Neuronal stem cell (in vitro differentiated cells): ENCODE data around the gene ADGRE3.
A peak's percentile ranks its signal among the peaks of the same experiment; 100 is the strongest.

Experiments
- DNase-seq: peaks from one replicate; pipeline ENCODE4 v3.0.0-alpha.2; 2013; ENCODE audit warnings: low spot score
- H2AFZ ChIP-seq: one replicate; pipeline ENCODE4 v1.6.1; 2013; ENCODE audit warnings: mild to moderate bottlenecking, low read length, inconsistent platforms
- H2AK5ac ChIP-seq: 2 replicates; pipeline ENCODE4 v1.6.1; 2013; ENCODE audit warnings: low read depth, mild to moderate bottlenecking, inconsistent platforms, low read length, moderate library complexity, mixed read lengths
- H2BK120ac ChIP-seq: 2 replicates; pipeline ENCODE4 v1.6.1; 2013; ENCODE audit warnings: low read depth, mild to moderate bottlenecking, inconsistent platforms, low read length, moderate library complexity, mixed read lengths
- H2BK12ac ChIP-seq: one replicate; pipeline ENCODE4 v1.6.1; 2013; ENCODE audit warnings: low read length, inconsistent platforms
- H2BK15ac ChIP-seq: 2 replicates; pipeline ENCODE4 v1.6.1; 2013; ENCODE audit warnings: mild to moderate bottlenecking, low read length, inconsistent platforms, mixed read lengths
- H2BK5ac ChIP-seq: one replicate; pipeline ENCODE4 v1.6.1; 2013; ENCODE audit warnings: inconsistent platforms, mild to moderate bottlenecking, low read length, moderate library complexity
- H3K14ac ChIP-seq: one replicate; pipeline ENCODE4 v1.6.1; 2013; ENCODE audit warnings: low read length, inconsistent platforms
- H3K18ac ChIP-seq: 2 replicates; pipeline ENCODE4 v1.6.1; 2013; ENCODE audit warnings: low read length, inconsistent platforms
- H3K23ac ChIP-seq: 2 replicates; pipeline ENCODE4 v1.6.1; 2013; ENCODE audit warnings: low read depth, mild to moderate bottlenecking, mixed read lengths, low read length, inconsistent platforms; ENCODE audit not compliant: poor library complexity
- H3K27ac ChIP-seq: replicated peaks from 3 replicates; pipeline ENCODE4 v1.5.1; 2013; ENCODE audit warnings: low read length, inconsistent platforms
- H3K27me3 ChIP-seq, 3 experiments: 2 replicates each; pipeline ENCODE4 v1.6.1; 2013; ENCODE audit warnings: low read length in 3 of 3, mild to moderate bottlenecking in 2 of 3, inconsistent platforms in 1 of 3, low read depth in 1 of 3, mixed read lengths in 1 of 3, moderate library complexity in 1 of 3; ENCODE audit not compliant: control insufficient read depth in 3 of 3, insufficient read depth in 3 of 3
- H3K36me3 ChIP-seq, 2 donors: replicated peaks in 1 of 2; 2 replicates each; pipeline ENCODE4 v1.6.1; 2013; ENCODE audit warnings: low read length in 2 of 2; ENCODE audit not compliant: control insufficient read depth in 2 of 2, insufficient read depth in 2 of 2
- H3K4ac ChIP-seq: 2 replicates; pipeline ENCODE4 v1.6.1; 2013; ENCODE audit warnings: inconsistent platforms, mild to moderate bottlenecking, low read length, moderate library complexity
- H3K4me1 ChIP-seq, 2 donors: 1 replicate in 1 of 2; 2 replicates in 1 of 2; pipeline ENCODE4 v1.6.1; 2013; ENCODE audit warnings: low read length in 2 of 2, low read depth in 1 of 2; ENCODE audit not compliant: control insufficient read depth in 2 of 2, insufficient read depth in 1 of 2
- H3K4me2 ChIP-seq: one replicate; pipeline ENCODE4 v1.6.1; 2013; ENCODE audit warnings: mild to moderate bottlenecking, low read length, inconsistent platforms; ENCODE audit not compliant: insufficient read depth, poor library complexity, severe bottlenecking
- H3K4me3 ChIP-seq, 2 donors: 2 replicates each; pipeline ENCODE4 v1.5.1; 2013; ENCODE audit warnings: low read length in 2 of 2, mild to moderate bottlenecking in 2 of 2, inconsistent platforms in 1 of 2, moderate library complexity in 1 of 2
- H3K79me1 ChIP-seq: one replicate; pipeline ENCODE4 v1.6.1; 2013; ENCODE audit warnings: low read depth, mild to moderate bottlenecking, inconsistent platforms, low read length, moderate library complexity
- H3K9ac ChIP-seq: one replicate; pipeline ENCODE4 v1.6.1; 2013; ENCODE audit warnings: mild to moderate bottlenecking, low read depth, low read length, inconsistent platforms; ENCODE audit not compliant: poor library complexity
- H3K9me3 ChIP-seq, 2 donors: replicated peaks in 1 of 2; 2 replicates each; pipeline versions ENCODE3 to v1.6.1; 2013; ENCODE audit warnings: low read length in 2 of 2, mild to moderate bottlenecking in 2 of 2, inconsistent platforms in 1 of 2, low read depth in 1 of 2, mixed read lengths in 1 of 2, moderate library complexity in 1 of 2; ENCODE audit not compliant: control insufficient read depth in 2 of 2, insufficient read depth in 1 of 2
- H4K8ac ChIP-seq: one replicate; pipeline ENCODE4 v1.6.1; 2013; ENCODE audit warnings: low read depth, mild to moderate bottlenecking, inconsistent platforms, low read length, moderate library complexity
- H4K91ac ChIP-seq: one replicate; pipeline ENCODE4 v1.6.1; 2013; ENCODE audit warnings: low read length, low read depth, mild to moderate bottlenecking, inconsistent platforms; ENCODE audit not compliant: poor library complexity
- WGBS, 2 donors: extraction: QIAGEN DNeasy Blood & Tissue Kit; methylation state at CpG; one replicate each; pipeline ENCODE4 v1.1.7; 2013; ENCODE audit warnings: missing lambda C conversion rate in 2 of 2, mixed read lengths in 1 of 2; ENCODE audit not compliant: insufficient read length in 2 of 2, insufficient replicate concordance in 1 of 2; ENCODE audit errors: extremely low coverage in 2 of 2; 5-methylcytosine and 5-hydroxymethylcytosine counted together

ADGRE3 gene

DNA sequence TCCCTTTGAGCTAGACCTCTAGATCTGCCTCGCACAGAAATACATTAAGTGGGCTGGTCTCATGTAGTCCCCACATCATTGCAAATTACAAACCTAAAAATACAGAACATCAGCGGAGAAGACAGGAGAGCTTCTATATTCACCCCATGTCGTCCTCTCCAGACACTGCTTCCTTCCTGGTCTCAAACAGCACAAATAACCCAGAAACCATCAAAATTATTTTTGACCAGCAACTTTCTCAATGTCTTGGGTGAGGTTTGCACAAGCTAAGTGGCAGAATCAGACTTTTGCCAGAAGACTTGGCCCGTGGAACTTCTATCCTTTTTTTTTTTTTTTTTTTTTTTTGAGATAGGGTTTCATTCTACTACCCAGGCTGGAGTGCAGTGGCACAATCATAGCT, 63.6 kb downstream of the ADGRE3 start:
- no peak for DNase-seq
- Histone ChIP-seq H3K14ac (no peak overlapping the region), H3K79me1 (no peaks in the 10 kb centered on the region), H3K4me1 (no peaks in the 10 kb centered on the region), H2BK15ac (no peak overlapping the region), H2BK120ac (no peak overlapping the region), H3K4ac (no peak overlapping the region), H3K18ac (no peak overlapping the region), H2BK5ac (no peak overlapping the region), H4K8ac (no peak overlapping the region), H3K4me3 (no peak overlapping the region), H3K9me3 (peaks cover 0 to 16% of the 10 kb centered on the region in 2 donors), H3K4me2 (no peak overlapping the region), H2BK12ac (no peak overlapping the region), H3K23ac (no peak overlapping the region), H3K27ac (no peak overlapping the region), H2AFZ (no peak overlapping the region), H3K36me3 (no peaks in the 10 kb centered on the region), H2AK5ac (no peak overlapping the region), H4K91ac (no peak overlapping the region), H3K27me3 (no peaks in the 10 kb centered on the region), H3K9ac (no peak overlapping the region)
- no CpG with 5 or more reads among the region's 4 CpGs for WGBS, 2 donors

DNA sequence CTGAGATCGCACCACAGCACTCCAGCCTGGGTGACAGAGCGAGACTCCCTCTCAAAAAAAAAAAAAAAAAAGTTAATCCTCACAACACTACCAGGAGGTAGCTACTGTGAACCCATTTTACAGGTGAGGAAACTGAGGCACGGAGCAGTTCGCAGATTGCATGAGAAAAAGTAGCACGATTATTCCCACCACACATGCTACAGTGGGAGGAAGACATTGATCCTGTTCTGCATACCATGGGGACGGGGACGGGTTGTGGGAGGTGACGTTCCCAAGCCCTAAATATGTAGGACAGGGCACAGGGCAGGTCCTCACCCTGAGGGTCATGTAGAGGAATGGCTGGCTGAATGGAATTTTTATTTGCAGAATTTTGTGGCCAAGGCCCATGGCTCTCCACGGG, 68.0 kb downstream of the ADGRE3 start:
- Histone ChIP-seq H3K18ac (no peak overlapping the region), H3K27ac (no peak overlapping the region), H4K91ac (no peak overlapping the region), H2BK5ac (no peak overlapping the region), H3K14ac (no peak overlapping the region), H3K4ac (no peak overlapping the region), H3K9me3 (peaks cover 0 to 9% of the 10 kb centered on the region in 2 donors), H4K8ac (no peak overlapping the region), H2BK12ac (no peak overlapping the region), H3K36me3 (no peaks in the 10 kb centered on the region), H3K4me3 (peak overlapping the region in 1 of 2 donors; percentile 57), H3K23ac (no peak overlapping the region), H2AK5ac (no peak overlapping the region), H3K4me1 (no peaks in the 10 kb centered on the region), H3K9ac (no peak overlapping the region), H3K79me1 (no peaks in the 10 kb centered on the region), H3K27me3 (no peaks in the 10 kb centered on the region), H2AFZ (no peak overlapping the region), H3K4me2 (no peak overlapping the region), H2BK120ac (no peak overlapping the region), H2BK15ac (no peak overlapping the region)
- no peak for DNase-seq
- no CpG with 5 or more reads among the region's 9 CpGs for WGBS, 2 donors

DNA sequence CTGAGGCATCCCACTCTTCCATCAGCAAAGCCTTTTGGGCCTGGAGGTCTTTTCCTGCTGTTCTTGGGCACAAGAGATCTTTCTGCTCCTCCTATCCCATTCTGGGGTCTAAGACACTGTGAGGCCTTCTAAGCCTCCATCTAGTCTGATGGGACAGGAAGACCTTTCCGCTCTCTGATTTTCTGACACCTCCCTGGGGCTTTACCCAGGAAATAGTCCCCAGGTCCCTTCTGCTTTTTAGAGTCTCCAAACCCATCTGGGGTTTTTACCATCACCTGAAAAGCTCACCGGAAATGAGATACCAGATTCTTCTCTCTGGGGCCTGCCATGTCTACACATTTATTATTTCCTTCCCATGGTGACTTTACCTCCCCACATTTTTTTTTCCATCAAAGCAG, 70.7 kb downstream of the ADGRE3 start:
- no peak overlapping the region for H2AK5ac ChIP-seq
- no peak overlapping the region for H4K91ac ChIP-seq

DNA sequence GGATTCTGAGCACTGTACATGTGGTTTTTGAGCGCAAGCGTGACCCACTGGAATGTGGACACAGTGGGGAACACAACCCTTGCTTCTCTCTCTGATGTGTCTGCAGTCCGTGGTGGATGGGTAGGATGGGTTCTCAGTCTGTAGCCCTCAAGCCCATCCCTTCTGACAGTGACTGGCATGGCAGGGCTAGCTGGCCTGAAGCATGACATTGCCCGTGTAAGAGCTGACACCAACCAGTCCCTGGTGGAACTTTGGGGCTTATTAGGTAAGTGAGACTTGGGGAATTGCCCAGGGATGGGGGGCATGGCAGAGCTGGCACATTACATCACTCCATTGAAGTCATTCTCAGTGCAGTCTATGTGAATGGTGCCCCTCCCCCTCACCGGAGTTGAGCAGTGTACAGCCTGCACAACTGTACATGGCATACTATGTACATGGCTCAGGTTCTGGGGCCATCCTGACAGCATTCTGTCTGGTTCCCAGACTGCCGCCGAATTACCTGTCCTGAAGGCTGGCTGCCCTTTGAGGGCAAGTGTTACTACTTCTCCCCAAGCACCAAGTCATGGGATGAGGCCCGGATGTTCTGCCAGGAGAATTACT, 75.0 kb downstream of the ADGRE3 start:
- H3K4me1 ChIP-seq, result no peaks in the 10 kb centered on the region
- no peak overlapping the region for H4K91ac ChIP-seq
- peaks cover 5 to 22% of the 10 kb centered on the region in 2 donors for H3K9me3 ChIP-seq
- no peak overlapping the region for H3K4ac ChIP-seq
- H3K9ac ChIP-seq, result no peak overlapping the region
- no peak overlapping the region for H2BK120ac ChIP-seq
- H4K8ac ChIP-seq, result no peak overlapping the region
- H2AFZ ChIP-seq, result no peak overlapping the region
- no peaks in the 10 kb centered on the region for H3K79me1 ChIP-seq
- peak overlapping the region in 1 of 2 donors; percentile 0 for H3K4me3 ChIP-seq
- H3K4me2 ChIP-seq, result no peak overlapping the region
- no CpG with 5 or more reads among the region's 8 CpGs for WGBS, 2 donors
- H3K14ac ChIP-seq, result no peak overlapping the region
- no peak overlapping the region for H2AK5ac ChIP-seq
- no peak overlapping the region for H3K23ac ChIP-seq
- H3K27ac ChIP-seq, result no peak overlapping the region
- peaks cover 0 to 3% (median 0%) of the 10 kb centered on the region in 3 experiments for H3K27me3 ChIP-seq
- no peaks in the 10 kb centered on the region for H3K36me3 ChIP-seq
- no peak overlapping the region for H2BK15ac ChIP-seq
- no peak overlapping the region for H2BK5ac ChIP-seq
- H2BK12ac ChIP-seq, result no peak overlapping the region
- no peak overlapping the region for H3K18ac ChIP-seq
- no peak for DNase-seq

More for the DNA sequence above, 70.7 kb downstream of the ADGRE3 start:
- Histone ChIP-seq H3K23ac (no peak overlapping the region), H2BK15ac (no peak overlapping the region), H3K27ac (no peak overlapping the region), H3K4me1 (no peaks in the 10 kb centered on the region), H2BK12ac (no peak overlapping the region), H3K4me3 (no peak overlapping the region), H2BK120ac (no peak overlapping the region), H3K9ac (no peak overlapping the region), H2AFZ (no peak overlapping the region), H3K27me3 (peaks cover 0 to 3% (median 0%) of the 10 kb centered on the region in 3 experiments), H3K4me2 (no peak overlapping the region), H3K4ac (no peak overlapping the region), H3K36me3 (no peaks in the 10 kb centered on the region), H3K14ac (no peak overlapping the region), H3K18ac (no peak overlapping the region), H4K8ac (no peak overlapping the region), H2BK5ac (no peak overlapping the region), H3K9me3 (peaks cover 0 to 15% of the 10 kb centered on the region in 2 donors), H3K79me1 (no peaks in the 10 kb centered on the region)
- DNase-seq, result no peak
- WGBS, 2 donors, result no CpG with 5 or more reads among the region's 2 CpGs
